GDM1 (cell line): ENCODE measurements around the gene CASKIN2.
"Not testable (repeated sequence)": the region's sequence is repeated elsewhere in the genome, so short reads cannot be mapped to it uniquely, and the experiment has no call there.

Experiments
- DNase-seq: peaks from one replicate; lab custom pipeline; 2025; lab: John Stamatoyannopoulos, UW

Gene CASKIN2

GRCh38 chr17:75546181-75546580, 30.8 kb upstream of the CASKIN2 start:
- no peak for DNase-seq

GRCh38 chr17:75544250-75544649, 28.9 kb upstream of the CASKIN2 start:
- no peak for DNase-seq

DNA sequence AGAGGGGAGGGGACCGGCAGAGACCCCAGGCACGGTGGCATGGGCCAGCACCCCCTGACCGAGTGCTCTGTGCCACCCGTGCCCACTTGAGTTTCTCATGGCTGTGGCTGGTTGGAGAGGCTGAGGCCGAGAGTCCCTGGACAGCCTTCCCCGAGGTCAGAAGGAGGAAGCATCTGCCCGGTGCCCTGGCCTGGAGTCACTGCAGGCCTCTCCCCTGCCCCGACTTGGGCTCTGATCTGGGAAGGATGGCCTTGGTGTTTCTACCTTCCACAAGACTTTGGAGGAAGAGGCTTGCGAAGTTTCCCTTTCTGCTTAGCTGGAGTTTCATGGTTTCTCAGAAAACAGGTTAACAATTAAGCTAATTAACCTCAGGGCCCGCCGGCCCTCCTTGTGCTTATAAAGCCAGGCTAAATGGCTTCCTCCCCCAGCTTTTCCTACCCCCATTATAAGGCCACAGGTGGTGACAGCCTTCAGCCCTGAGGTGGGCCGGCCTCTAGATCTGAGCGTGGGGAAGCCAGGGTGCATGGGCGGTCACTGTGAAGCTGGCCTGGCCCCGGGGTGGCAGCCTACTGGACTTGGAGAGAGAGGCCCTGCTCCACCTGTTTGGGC, 27.5 kb upstream of the CASKIN2 start:
- DNase-seq: no peak

- no peak for DNase-seq
Measured at GRCh38 chr17:75542229-75542628, 26.9 kb upstream of the CASKIN2 start.

DNA sequence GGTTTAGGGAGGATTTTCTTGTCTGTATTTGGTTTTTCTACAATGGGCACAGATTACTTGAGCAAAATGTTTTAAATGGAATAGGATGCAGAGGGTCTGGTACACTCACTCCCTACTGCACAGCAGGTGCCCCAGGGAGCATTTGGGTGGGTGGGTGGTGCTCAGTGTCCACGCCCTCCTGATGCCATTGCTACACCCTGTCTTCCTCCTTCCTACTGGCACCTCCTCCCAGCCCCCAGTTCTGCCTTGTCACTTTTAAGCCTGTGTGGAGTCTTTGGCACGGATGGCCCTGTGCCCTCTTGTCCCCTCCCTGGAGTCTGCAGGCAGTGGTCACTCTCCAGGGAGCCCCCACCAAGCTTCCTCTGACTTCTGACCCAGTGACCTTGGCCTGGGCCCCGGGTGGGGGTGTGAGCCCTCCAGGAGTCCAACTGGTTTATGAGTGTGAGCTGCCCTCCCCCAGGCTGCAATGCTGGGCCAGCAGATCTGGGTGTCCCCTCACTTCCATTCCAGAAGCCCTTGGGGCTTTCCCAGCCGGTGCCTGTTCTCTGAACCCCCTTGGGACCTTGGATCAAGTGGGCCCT, 25.7 kb upstream of the CASKIN2 start:
- no peak for DNase-seq

DNA sequence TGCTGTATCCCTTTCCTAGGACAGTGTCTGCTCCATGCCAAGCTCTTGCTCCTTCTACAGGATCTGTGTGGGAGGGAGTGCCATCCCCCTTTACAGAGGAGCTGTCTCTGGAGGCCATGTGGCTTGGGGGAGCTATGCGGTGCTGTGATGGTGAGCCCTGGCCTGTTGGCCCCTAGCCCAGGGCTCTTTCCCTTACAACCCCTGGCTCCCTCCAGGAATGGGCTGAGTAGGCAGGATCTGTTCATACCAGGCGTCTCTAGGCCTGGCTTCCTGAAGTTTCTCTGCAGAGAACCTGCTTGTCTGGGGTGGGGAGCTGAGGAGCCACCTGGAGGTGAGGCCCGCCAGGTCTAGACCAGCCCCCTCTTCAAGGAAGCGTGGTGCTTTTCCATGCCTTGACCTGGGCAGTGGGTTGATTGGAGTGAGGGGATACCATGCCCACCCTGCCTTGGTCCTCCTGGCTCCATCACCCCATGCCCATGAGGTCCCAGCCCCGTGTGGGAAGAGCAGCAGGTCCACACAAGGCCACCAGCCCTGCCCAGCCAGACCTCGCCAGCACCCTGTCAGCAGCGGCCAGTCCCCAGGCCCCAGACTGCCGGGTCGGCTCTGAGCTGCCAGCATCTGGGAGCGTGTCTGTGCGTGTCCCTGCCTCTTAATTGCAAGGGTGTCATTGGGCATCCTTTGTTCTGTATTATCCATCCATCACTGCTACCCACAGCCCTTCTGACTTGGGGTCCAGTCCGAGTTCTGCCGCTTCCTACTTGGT, 24.8 kb upstream of the CASKIN2 start:
- no peak for DNase-seq

DNA sequence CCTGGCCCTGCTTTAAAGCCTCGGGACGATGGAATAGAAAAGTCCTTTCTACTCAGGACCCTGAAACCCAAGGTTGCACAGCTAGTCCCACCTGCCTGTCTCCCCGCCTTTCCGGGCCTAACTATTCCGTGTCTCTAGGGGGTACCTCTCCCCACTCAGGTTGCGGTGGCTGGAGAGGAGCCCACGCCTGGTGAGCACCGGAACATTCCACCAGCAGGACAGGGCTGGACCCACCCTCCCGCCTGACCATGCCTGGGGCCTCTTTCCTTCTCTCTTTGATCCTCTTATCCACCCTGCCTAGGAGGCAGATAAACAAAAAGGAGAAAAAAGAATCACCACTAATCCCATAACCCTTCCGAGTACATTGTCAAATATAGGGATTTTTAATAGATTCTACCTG, 21.0 kb upstream of the CASKIN2 start:
- DNase-seq: no peak

GRCh38 chr17:75535871-75536270, 20.5 kb upstream of the CASKIN2 start:
- DNase-seq: no peak

GRCh38 chr17:75535119-75535537, 19.8 kb upstream of the CASKIN2 start:
- DNase-seq: no peak

GRCh38 chr17:75531721-75532072, 16.4 kb upstream of the CASKIN2 start:
- DNase-seq: no peak

DNA sequence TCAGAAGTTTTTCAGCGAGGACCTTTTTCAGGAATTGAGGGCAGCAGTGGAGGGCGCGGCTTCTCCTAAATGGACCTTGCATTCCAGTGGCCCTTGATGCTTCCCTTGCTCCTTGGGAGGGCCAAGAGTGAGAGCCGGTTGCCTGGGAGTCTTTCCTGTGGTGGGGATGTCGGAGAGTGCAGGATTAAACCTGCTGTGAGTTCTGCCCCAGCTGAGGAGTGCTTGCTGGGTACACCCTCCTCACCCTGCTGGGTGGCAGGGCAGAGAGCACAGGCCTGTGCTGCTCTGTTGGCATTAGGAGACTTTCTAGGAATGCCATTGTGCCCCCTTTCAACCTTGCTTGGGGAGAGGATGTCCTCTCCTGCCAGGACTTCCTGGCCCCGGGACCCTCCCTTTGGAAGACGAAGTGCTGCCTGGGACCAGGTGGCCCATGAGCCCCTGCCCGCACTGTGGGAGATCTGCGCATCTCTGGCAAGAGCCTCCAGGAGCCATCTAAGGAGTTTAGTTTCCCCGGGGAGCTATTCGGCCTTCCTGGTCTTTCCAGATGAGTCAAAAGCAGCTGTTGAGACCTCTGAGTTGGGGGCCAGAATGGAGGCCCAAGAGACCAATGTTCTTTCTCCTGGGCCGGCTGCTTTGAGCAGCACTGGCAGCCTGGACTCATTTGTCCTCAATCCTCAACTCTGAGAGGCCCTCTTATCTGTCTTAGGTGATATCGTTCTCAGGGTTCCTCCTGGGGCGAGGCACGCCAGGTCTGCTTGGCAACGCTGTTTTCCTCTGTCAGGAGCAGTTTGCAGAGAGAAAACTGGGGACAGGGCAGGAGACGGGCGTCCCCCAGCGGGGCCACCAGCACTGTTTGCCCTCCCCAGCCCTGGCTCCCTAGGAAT, 15.7 kb upstream of the CASKIN2 start:
- DNase-seq: no peak

DNA sequence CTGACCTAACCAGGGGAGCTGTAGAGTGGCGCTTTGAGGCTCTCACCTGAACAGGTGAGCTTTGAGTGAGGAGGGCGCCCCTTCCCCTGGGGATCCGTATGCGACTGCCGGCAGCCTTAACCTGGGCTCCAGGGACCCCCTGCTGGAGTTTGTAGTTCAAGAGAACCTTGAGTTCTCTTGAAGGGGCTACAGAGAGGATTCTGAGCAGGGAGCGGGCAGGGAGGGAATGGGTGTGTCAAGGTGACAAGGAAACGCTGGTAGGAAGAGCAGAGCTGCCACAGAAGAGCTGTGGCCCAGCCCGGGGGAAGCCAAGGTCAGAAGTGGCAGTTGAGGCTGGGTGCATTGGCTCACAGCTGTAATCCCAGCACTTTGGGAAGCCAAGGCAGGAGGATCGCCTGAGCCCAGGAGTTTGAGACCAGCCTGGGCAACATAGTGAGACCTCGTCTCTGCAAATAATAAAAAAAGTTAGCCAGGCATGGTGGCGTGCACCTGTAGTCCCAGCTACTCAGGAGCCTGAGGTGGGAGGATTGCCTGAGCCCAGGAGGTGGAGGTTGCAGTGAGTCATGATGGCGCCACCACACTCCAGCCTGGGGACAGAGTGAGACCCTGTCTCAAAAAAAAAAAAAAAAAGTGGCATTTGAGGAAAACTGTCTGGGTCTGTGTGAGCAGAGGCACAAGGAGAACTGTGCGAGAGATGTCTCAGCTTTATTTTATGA, 11.4 kb upstream of the CASKIN2 start:
- DNase-seq: no peak

- no peak for DNase-seq
Measured at GRCh38 chr17:75525806-75526554, 10.6 kb upstream of the CASKIN2 start.

DNA sequence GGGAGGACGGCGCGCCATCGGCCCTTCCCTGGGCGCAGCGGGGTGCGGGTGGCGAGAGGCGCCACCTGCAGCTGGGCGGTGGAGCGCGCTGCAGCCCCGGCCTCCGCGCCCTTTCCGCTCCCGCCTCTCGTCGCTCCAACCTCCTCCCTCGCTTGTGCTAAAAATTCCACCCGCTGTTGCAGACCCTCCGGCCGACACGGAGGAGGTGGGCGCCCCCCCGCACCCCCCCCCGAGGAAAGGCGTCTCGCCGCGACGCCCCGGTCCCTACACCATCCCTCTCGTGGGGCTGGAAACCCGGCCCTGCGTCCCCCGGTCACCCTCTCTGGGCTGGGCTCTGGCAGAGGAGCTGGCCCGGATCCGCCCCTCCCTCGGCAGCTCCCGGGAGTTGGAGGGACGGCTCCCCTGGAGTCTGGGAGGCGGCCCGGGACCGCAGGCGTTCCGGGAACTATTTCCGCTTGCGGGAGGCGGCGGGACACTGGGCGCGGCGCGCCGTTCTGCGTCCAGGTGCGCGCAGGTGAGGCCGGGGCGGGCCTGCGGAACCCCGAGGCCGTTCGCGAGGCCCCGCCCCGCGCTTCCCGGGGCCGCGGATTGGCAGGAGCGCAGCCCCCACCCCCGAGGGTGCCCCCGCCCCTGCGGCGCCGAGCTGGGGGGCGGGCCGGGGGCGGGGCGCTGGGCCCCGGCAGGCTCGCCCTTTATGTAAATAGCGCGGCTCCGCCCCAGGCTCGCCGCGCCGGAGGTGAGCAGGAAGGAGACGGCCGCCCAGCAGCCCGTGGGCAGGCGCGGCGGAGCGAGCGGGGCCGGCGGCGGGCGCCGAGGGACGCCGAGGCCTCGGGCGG, 9.9 kb upstream of the CASKIN2 start, which contains the start of gene LLGL2:
LLGL2 (plus strand) TSS at position 728 of the 836 bp plus-strand sequence. CDS start 17,730 bp downstream, outside the sequence.
- DNase-seq: no peak

GRCh38 chr17:75524269-75524969, 9.1 kb upstream of the CASKIN2 start:
- no peak for DNase-seq

DNA sequence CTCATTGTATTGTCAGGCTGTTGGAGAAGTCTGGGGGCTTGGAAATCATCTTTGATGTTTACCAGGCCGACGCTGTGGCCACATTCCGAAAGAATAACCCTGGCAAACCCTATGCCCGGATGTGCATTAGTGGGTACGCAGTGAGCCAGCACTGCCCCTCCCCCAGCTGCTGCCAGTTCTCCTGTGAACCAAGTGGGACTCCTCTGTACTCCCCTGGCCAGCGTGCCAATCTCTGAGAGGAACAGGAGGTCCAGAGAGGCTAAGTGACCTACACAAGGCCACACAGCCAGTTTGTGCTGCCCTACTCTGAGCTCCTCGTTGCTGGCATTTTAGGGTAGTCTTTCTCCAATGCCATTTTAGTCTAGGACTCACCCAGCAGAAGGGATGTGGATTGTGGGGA, 8.3 kb upstream of the CASKIN2 start:
- DNase-seq: no peak

DNA sequence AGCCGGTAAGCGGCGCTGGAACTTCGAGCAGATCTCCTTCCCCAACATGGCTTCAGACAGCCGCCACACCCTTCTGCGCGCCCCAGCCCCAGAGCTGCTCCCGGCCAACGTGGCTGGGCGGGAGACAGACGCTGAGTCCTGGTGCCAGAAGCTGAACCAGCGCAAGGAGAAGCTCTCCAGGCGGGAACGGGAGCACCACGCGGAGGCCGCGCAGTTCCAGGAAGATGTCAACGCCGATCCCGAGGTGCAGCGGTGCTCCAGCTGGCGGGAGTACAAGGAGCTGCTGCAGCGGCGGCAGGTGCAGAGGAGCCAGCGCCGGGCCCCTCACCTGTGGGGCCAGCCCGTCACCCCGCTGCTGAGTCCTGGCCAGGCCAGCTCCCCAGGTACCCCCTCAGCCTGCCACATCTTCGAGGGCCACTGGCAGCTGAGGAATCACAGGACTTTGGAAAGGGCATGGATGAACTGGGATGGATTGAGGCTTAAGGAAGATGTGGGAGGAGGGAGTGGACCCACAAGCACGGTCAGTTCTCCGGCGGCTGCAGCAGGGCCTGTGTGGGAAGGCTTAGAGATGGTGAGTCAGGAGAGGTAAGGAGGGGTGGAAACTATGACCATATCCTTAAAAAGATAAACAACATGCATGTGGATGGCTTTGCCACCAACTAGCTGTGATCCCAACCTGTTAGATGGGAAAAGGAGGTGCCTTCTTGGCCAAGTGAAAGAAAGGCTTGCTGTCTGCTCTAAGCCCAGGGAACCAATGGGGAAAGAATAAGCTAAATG, 6.8 kb upstream of the CASKIN2 start:
- no peak for DNase-seq

DNA sequence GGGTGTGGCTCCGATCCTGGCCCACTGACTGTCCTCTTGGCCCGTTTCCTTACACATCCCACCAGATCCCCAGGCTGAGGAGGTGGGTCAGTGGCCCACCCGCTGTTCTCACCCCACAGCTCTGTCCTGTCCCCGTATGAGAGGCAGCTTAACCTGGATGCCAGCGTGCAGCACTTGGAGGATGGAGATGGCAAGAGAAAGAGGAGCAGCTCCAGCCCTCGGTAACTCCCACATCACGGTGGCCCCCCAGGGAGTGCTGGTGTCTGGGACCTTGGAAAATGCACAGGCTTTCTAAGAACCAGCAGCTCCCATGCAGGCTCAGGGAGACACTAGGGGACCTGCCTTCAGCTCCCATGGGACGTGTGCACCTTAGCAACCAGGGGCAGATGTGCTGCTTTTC, 6.0 kb upstream of the CASKIN2 start:
- no peak for DNase-seq

- DNase-seq: not testable (repeated sequence)
Measured at GRCh38 chr17:75520413-75520812, 5.1 kb upstream of the CASKIN2 start.
